ENCODE data around the gene SDHA. TPM values are rescaled to one million over a fixed set of nuclear protein-coding genes. Genes with fewer than 3 reads are reported as not detected.
A peak's percentile ranks its signal among the peaks of the same experiment; 100 is the strongest.

The SDHA gene
- polyA plus RNA-seq, 3 donors: 55.0 to 98.0 (median 91.5) TPM

DNA sequence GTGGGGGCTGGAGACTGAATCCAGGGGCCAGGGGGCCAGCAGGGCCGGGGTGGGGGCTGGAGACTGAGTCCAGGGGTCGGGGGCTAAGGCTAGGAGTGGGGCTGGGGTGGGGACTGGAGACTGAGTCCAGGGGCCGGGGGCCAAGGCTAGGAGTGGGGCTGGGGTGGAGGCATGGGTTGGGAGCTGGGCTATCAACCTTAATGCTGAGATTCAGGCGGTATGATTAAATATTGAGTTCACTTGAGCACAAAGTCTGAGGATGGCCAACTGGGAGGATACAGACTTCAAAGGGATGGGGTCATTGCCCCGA, 43.9 kb upstream of the SDHA start:
- Mint-ChIP-seq H3K27me3 (ENCODE audit: low read depth in 3 of 3) (peaks cover 0 to 9% (median 5%) of the 10 kb centered on the region in 3 donors), H3K27ac (no peak overlapping the region), H3K9me3 (no peaks in the 10 kb centered on the region), H3K4me1 (no peaks in the 10 kb centered on the region), H3K36me3 (no peaks in the 10 kb centered on the region), H3K4me3 (no peak overlapping the region)
- Histone ChIP-seq H4K20me1 (ENCODE audit: insufficient read depth, low read length) (no peaks in the 10 kb centered on the region), H3K27me3 (ENCODE audit: control insufficient read depth in 2 of 2, insufficient read depth in 2 of 2, low read length in 2 of 2) (no peaks in the 10 kb centered on the region), H3K9me3 (replicated peaks in 1 of 2; ENCODE audit: control insufficient read depth in 1 of 2, insufficient read depth in 1 of 2, low read length in 2 of 2) (no peaks in the 10 kb centered on the region), H2AFZ (ENCODE audit: insufficient read depth, low read depth, low read length, poor library complexity, severe bottlenecking) (no peak overlapping the region), H3K79me2 (ENCODE audit: insufficient read depth, low read length) (no peaks in the 10 kb centered on the region), H3K9ac (ENCODE audit: insufficient read depth, low read length, poor library complexity, severe bottlenecking) (no peak overlapping the region), H3K27ac (ENCODE audit: low read depth in 1 of 2, low read length in 2 of 2) (no peak overlapping the region), H3K36me3 (replicated peaks in 1 of 2; ENCODE audit: control insufficient read depth in 1 of 2, insufficient read depth in 2 of 2, low read length in 2 of 2) (no peaks in the 10 kb centered on the region), H3K4me1 (ENCODE audit: control insufficient read depth in 1 of 2, insufficient read depth in 2 of 2, low read length in 2 of 2) (no peaks in the 10 kb centered on the region), H3K4me2 (replicated peaks; ENCODE audit: extremely low read depth, low read length, poor library complexity, severe bottlenecking) (no peak overlapping the region), H3K4me3 (replicated peaks in 1 of 3; ENCODE audit: low read depth in 2 of 3, low read length in 3 of 3) (no peak overlapping the region)
- 93% methylated on average over 4 of the region's 5 CpGs for WGBS (ENCODE audit: insufficient coverage)
- TF ChIP-seq, protein P1, sequence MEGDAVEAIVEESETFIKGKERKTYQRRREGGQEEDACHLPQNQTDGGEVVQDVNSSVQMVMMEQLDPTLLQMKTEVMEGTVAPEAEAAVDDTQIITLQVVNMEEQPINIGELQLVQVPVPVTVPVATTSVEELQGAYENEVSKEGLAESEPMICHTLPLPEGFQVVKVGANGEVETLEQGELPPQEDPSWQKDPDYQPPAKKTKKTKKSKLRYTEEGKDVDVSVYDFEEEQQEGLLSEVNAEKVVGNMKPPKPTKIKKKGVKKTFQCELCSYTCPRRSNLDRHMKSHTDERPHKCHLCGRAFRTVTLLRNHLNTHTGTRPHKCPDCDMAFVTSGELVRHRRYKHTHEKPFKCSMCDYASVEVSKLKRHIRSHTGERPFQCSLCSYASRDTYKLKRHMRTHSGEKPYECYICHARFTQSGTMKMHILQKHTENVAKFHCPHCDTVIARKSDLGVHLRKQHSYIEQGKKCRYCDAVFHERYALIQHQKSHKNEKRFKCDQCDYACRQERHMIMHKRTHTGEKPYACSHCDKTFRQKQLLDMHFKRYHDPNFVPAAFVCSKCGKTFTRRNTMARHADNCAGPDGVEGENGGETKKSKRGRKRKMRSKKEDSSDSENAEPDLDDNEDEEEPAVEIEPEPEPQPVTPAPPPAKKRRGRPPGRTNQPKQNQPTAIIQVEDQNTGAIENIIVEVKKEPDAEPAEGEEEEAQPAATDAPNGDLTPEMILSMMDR (IDR thresholded peaks at IDR 0.05): no peak
- DNase-seq: no peak
- intact Hi-C loops (cut with micrococcal nuclease): no loop called here

DNA sequence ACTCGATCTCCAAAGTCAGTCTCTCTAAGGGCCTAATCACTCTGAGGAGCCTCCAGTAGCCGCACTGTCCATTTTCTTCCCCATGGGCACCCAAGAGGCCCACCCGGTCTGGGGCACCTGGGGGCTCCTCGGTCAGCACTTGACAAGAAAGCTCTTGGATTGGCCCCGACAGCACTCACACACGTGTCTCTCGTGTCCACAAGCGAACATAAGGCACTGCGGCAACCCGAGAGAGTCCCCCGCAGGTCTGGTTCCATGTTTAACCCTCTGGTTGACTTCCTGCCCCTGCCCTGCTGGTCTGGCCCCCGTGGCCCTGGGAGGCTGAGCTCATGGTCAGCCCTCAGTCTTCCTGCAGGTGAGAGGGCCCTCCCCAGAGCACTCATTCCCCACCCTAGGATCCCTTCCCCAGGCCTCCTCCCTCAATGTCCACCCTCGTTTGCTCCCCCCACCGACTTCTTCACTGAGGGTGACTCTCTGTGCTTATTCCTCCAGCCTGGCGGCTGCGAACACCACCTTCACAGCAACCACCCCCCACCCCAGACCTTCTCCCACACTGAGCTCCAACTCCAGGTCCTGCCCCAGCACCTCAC, 43.1 kb upstream of the SDHA start:
- H3K27ac Mint-ChIP-seq: peak overlapping the region in 1 of 7 donors; percentile 5

More for the DNA sequence above, 43.1 kb upstream of the SDHA start:
- H4K20me1 ChIP-seq (ENCODE audit: insufficient read depth, low read length): no peaks in the 10 kb centered on the region
- no peak overlapping the region for H3K4me2 ChIP-seq (replicated peaks; ENCODE audit: extremely low read depth, low read length, poor library complexity, severe bottlenecking)
- no peaks in the 10 kb centered on the region for H3K79me2 ChIP-seq (ENCODE audit: insufficient read depth, low read length)
- H3K36me3 ChIP-seq (replicated peaks in 1 of 2; ENCODE audit: control insufficient read depth in 1 of 2, insufficient read depth in 2 of 2, low read length in 2 of 2): no peaks in the 10 kb centered on the region
- Mint-ChIP-seq H3K27me3 (ENCODE audit: low read depth in 3 of 3) (peaks cover 0 to 9% (median 5%) of the 10 kb centered on the region in 3 donors), H3K4me3 (no peak overlapping the region), H3K4me1 (no peaks in the 10 kb centered on the region), H3K9me3 (no peaks in the 10 kb centered on the region), H3K36me3 (no peaks in the 10 kb centered on the region)
- DNase-seq: no peak
- no peaks in the 10 kb centered on the region for H3K27me3 ChIP-seq (ENCODE audit: control insufficient read depth in 2 of 2, insufficient read depth in 2 of 2, low read length in 2 of 2)
- no peak overlapping the region for H3K9ac ChIP-seq (ENCODE audit: insufficient read depth, low read length, poor library complexity, severe bottlenecking)
- no peaks in the 10 kb centered on the region for H3K4me1 ChIP-seq (ENCODE audit: control insufficient read depth in 1 of 2, insufficient read depth in 2 of 2, low read length in 2 of 2)
- 93% methylated on average over 16 of the region's 16 CpGs for WGBS (ENCODE audit: insufficient coverage)
- intact Hi-C loops (cut with micrococcal nuclease): no loop called here
- no peak overlapping the region for H3K27ac ChIP-seq (ENCODE audit: low read depth in 1 of 2, low read length in 2 of 2)
- H2AFZ ChIP-seq (ENCODE audit: insufficient read depth, low read depth, low read length, poor library complexity, severe bottlenecking): no peak overlapping the region
- TF ChIP-seq, protein P1 (IDR thresholded peaks at IDR 0.05): no peak
- no peak overlapping the region for H3K4me3 ChIP-seq (replicated peaks in 1 of 3; ENCODE audit: low read depth in 2 of 3, low read length in 3 of 3)
- no peaks in the 10 kb centered on the region for H3K9me3 ChIP-seq (replicated peaks in 1 of 2; ENCODE audit: control insufficient read depth in 1 of 2, insufficient read depth in 1 of 2, low read length in 2 of 2)

All from CD14-positive monocyte (primary cell).